Caco-2 (cell line): ENCODE results near the gene ZFP91. TPM values are rescaled to one million over a fixed set of nuclear protein-coding genes. Genes with fewer than 3 reads are reported as not detected.

Experiments used
- BruUV-seq: library from RNA; stranded (reverse); fragments of 400-500 nt; replicated peaks from 2 replicates; lab custom pipeline; 2021; lab: Mats Ljungman, UMichigan
- CTCF ChIA-PET: fragments of 300-600 bp; sonication (Branson Sonifier 250); formaldehyde crosslinking; loops from one replicate; lab custom pipeline; 2022; ENCODE audit warnings: antibody characterized with exemption; lab: Charles Lee
- POLR2A ChIA-PET: fragments of 300-600 bp; sonication (Branson Sonifier 250); formaldehyde crosslinking; loops from one replicate; lab custom pipeline; 2022; ENCODE audit warnings: antibody characterized with exemption; lab: Charles Lee
- DNase-seq, 2 experiments: peaks; one replicate each; pipeline versions ENCODE4 v3.0.0 to v3.0.0-alpha.2; 2020 to 2022
- H3K27me3 ChIP-seq: replicated peaks from 2 replicates; pipeline ENCODE4 v1.6.0; 2011; ENCODE audit warnings: low read length; ENCODE audit not compliant: control insufficient read depth, insufficient read depth
- H3K36me3 ChIP-seq: 2 replicates; pipeline ENCODE4 v1.5.1; 2011; ENCODE audit warnings: low read length; ENCODE audit not compliant: control insufficient read depth, insufficient read depth
- H3K4me1 ChIP-seq: fragments of 250-450 bp; sonication (Bioruptor Pico); 2 replicates; pipeline ENCODE4 v1.5.1; 2020; ENCODE audit warnings: mild to moderate bottlenecking
- H3K4me3 ChIP-seq: 2 replicates; pipeline ENCODE4 v1.5.1; 2011; ENCODE audit warnings: low read depth, mild to moderate bottlenecking, control low read depth, low read length
- H3K9me3 ChIP-seq: fragments of 250-450 bp; sonication (Bioruptor Pico); 2 replicates; pipeline ENCODE4 v1.5.1; 2020; ENCODE audit warnings: mild to moderate bottlenecking, moderate library complexity
- H3K27ac Mint-ChIP-seq: one replicate; pipeline ENCODE4 v1.8.0; 2022; ENCODE audit warnings: mixed read lengths; ENCODE audit not compliant: unreplicated experiment
- H3K27me3 Mint-ChIP-seq: one replicate; pipeline ENCODE4 v1.8.0; 2022; ENCODE audit warnings: mixed read lengths; ENCODE audit not compliant: insufficient read depth, unreplicated experiment
- H3K36me3 Mint-ChIP-seq: one replicate; pipeline ENCODE4 v1.8.0; 2022; ENCODE audit warnings: mild to moderate bottlenecking, mixed read lengths; ENCODE audit not compliant: insufficient read depth, unreplicated experiment
- H3K4me1 Mint-ChIP-seq: one replicate; pipeline ENCODE4 v1.8.0; 2022; ENCODE audit warnings: low read depth, mixed read lengths; ENCODE audit not compliant: unreplicated experiment
- H3K4me3 Mint-ChIP-seq: one replicate; pipeline ENCODE4 v1.8.0; 2022; ENCODE audit warnings: mild to moderate bottlenecking, moderate library complexity, mixed read lengths; ENCODE audit not compliant: unreplicated experiment
- H3K9me3 Mint-ChIP-seq: one replicate; pipeline ENCODE4 v1.8.0; 2022; ENCODE audit warnings: mixed read lengths; ENCODE audit not compliant: unreplicated experiment
- intact Hi-C: fragments of 100-400 bp; cut with micrococcal nuclease; formaldehyde crosslinking; loops from one replicate; pipeline ENCODE4 v1.10.0; 2022; ENCODE audit not compliant: unreplicated experiment
- total RNA-seq: library from RNA; stranded (reverse); gene quantifications from 2 replicates; pipeline ENCODE4 v1.2.3, GENCODE V29; 2022
- TF ChIP-seq, protein P1 (sequence below), 2 experiments: fragments of 200-600 bp in 1 of 2; IDR thresholded peaks; 1 replicate in 1 of 2; 2 replicates in 1 of 2; pipeline versions ENCODE4 v1.5.1 to v1.8.0; 2011 to 2022; ENCODE audit warnings: antibody characterized with exemption in 1 of 2, control low read depth in 1 of 2, inconsistent platforms in 1 of 2, low read depth in 1 of 2, low read length in 1 of 2, mild to moderate bottlenecking in 1 of 2, moderate library complexity in 1 of 2; ENCODE audit not compliant: insufficient read depth in 1 of 2, severe bottlenecking in 1 of 2, unreplicated experiment in 1 of 2

Gene ZFP91
- total RNA-seq, 1 experiment from 2014 or later: 40.6 TPM

DNA sequence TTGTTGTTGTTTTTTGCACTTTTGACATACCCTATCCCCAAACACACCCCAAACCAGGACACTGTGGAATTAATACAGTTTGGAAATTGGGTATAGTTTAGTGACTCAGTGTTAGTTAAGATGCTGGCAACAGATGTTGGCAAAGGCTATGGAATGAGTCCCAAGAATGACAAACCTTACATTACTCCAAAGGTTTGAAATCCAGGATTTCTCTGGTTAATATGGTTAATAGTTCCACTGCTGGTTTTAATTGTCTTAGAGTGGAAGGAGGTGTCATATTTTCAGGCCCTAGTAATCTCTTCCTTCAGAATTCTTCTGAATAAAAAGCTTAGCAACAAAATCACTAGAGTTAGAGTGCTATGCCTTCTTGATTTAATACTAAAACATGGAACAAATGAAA lies 4.0 kb upstream of the ZFP91 start:
- no peaks in the 10 kb centered on the region for H3K4me1 ChIP-seq
- no peaks in the 10 kb centered on the region for H3K27me3 Mint-ChIP-seq
- H3K4me3 ChIP-seq: no peak overlapping the region
- no peaks in the 10 kb centered on the region for H3K36me3 ChIP-seq
- no peaks in the 10 kb centered on the region for H3K9me3 Mint-ChIP-seq
- CTCF ChIA-PET: no interaction called here
- H3K27me3 ChIP-seq: no peaks in the 10 kb centered on the region
- BruUV-seq: no TSS peak
- POLR2A ChIA-PET: no interaction called here
- no peak overlapping the region for H3K4me3 Mint-ChIP-seq
- H3K36me3 Mint-ChIP-seq: peaks cover 23% of the 10 kb centered on the region
- intact Hi-C loops: loop anchor here (5.0 kb wide), 2 partner anchors 582 to 798 kb away; no protein-coding TSS in a partner anchor
- no peaks in the 10 kb centered on the region for H3K4me1 Mint-ChIP-seq
- no peak for DNase-seq
- TF ChIP-seq, protein P1, sequence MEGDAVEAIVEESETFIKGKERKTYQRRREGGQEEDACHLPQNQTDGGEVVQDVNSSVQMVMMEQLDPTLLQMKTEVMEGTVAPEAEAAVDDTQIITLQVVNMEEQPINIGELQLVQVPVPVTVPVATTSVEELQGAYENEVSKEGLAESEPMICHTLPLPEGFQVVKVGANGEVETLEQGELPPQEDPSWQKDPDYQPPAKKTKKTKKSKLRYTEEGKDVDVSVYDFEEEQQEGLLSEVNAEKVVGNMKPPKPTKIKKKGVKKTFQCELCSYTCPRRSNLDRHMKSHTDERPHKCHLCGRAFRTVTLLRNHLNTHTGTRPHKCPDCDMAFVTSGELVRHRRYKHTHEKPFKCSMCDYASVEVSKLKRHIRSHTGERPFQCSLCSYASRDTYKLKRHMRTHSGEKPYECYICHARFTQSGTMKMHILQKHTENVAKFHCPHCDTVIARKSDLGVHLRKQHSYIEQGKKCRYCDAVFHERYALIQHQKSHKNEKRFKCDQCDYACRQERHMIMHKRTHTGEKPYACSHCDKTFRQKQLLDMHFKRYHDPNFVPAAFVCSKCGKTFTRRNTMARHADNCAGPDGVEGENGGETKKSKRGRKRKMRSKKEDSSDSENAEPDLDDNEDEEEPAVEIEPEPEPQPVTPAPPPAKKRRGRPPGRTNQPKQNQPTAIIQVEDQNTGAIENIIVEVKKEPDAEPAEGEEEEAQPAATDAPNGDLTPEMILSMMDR (IDR thresholded peaks at IDR 0.05; ENCODE audit: insufficient read depth in 1 of 2, low read depth in 1 of 2, low read length in 1 of 2, severe bottlenecking in 1 of 2, unreplicated experiment in 1 of 2): no peak
- H3K27ac Mint-ChIP-seq: no peak overlapping the region
- no peaks in the 10 kb centered on the region for H3K9me3 ChIP-seq

DNA sequence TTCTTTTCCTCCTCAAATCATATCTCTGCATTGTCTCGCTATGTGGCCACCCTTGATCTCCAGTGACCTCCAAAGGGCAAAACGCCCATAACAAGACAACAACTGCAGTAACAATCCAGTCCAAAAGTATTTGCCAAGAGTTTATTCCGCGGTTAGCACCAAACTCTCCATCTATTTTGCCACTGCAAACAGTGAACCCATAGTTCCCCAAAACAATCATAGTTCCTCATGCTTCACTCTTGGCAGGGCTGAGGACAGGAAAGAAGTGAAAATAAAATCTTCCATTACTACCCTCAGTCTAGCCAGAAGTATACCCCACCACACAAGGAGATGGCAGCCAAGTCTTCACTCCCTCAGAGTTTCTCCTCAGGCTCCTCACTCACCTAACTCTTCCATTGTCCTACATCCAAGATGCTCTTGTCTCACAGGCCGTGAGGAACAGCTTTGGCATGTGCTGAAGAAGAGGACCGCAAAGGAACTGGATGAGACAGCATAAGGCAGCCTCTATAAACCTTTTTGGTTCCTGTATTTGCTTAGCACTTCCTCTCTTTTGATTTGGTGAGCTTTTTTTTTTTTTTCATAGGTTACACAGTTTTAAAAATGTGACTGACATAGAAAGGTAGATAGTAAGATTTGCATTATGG lies 3.4 kb upstream of the ZFP91 start, which contains the start of gene LPXN:
Gene LPXN (minus strand): TSS at position 480 of the 644 bp plus-strand sequence. CDS start 84 bp downstream, at position 396.
- intact Hi-C loops: loop anchor here (5.0 kb wide), 2 partner anchors 582 to 798 kb away; no protein-coding TSS in a partner anchor
- peak within 1 kb of the TSS; percentile 99 for H3K4me3 Mint-ChIP-seq
- peaks cover 26% of the 10 kb centered on the region for H3K36me3 Mint-ChIP-seq
- ChIA-PET CTCF (interaction anchor here (0.6 to 0.8 kb wide), 2 partner anchors 583 to 1041 kb away, joined by 3 to 4 read pairs; no protein-coding TSS in a partner anchor), POLR2A (no interaction called here)
- H3K4me1 ChIP-seq: no peaks in the 10 kb centered on the region
- peak within 1 kb of the TSS; percentile 99 for H3K27ac Mint-ChIP-seq
- no peaks in the 10 kb centered on the region for H3K27me3 Mint-ChIP-seq
- no TSS peak for BruUV-seq
- TF ChIP-seq, protein P1 (IDR thresholded peaks at IDR 0.05; ENCODE audit: insufficient read depth in 1 of 2, low read depth in 1 of 2, low read length in 1 of 2, severe bottlenecking in 1 of 2, unreplicated experiment in 1 of 2): no peak
- H3K27me3 ChIP-seq: no peaks in the 10 kb centered on the region
- H3K9me3 ChIP-seq: no peaks in the 10 kb centered on the region
- peak within 1 kb of the TSS; percentile 78 for H3K4me3 ChIP-seq
- no peaks in the 10 kb centered on the region for H3K36me3 ChIP-seq
- no peak for DNase-seq
- H3K9me3 Mint-ChIP-seq: no peaks in the 10 kb centered on the region
- no peaks in the 10 kb centered on the region for H3K4me1 Mint-ChIP-seq

DNA sequence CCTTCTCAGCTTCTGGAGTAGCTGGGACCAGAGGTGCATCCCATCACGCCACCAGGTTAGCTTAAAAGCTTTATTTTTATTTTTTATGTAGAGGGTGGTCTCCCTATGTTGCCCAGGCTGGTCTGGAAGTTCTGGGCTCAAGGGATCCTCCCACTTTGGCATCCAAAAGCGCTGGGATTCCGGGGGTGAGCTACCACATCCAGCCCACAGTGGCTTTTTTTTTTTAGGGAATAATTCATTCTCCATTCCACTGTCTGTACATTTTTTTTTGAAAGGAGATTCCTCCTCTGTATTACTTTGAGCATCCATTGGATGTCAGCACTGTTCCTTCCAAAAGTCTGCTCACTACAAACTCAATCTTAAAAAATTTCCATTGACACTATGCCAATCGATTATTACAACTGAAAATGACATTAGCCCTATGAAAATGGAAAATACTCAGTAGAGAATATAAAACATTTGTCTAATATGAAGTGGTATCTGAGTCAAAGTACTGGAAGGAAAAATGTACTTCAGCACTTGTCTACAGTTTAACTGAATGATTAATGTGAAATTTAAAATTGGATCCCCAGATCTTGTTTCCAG lies 1.9 kb upstream of the ZFP91 start:
- no TSS peak for BruUV-seq
- Histone ChIP-seq H3K27me3 (no peaks in the 10 kb centered on the region), H3K9me3 (no peaks in the 10 kb centered on the region), H3K4me1 (no peaks in the 10 kb centered on the region), H3K4me3 (peak overlapping the region; percentile 78), H3K36me3 (no peaks in the 10 kb centered on the region)
- H3K27me3 Mint-ChIP-seq: no peaks in the 10 kb centered on the region
- peaks cover 35% of the 10 kb centered on the region for H3K36me3 Mint-ChIP-seq
- H3K4me3 Mint-ChIP-seq: peak overlapping the region; percentile 99
- no peaks in the 10 kb centered on the region for H3K4me1 Mint-ChIP-seq
- POLR2A ChIA-PET: no interaction called here
- H3K27ac Mint-ChIP-seq: peak overlapping the region; percentile 99
- TF ChIP-seq, protein P1 (IDR thresholded peaks at IDR 0.05; ENCODE audit: insufficient read depth in 1 of 2, low read depth in 1 of 2, low read length in 1 of 2, severe bottlenecking in 1 of 2, unreplicated experiment in 1 of 2): peak; percentile 39 to 44
- H3K9me3 Mint-ChIP-seq: no peaks in the 10 kb centered on the region
- intact Hi-C loops: loop anchor here (1.0 to 5.0 kb wide), 6 partner anchors 41 to 800 kb away; no protein-coding TSS in a partner anchor
- no peak for DNase-seq
- CTCF ChIA-PET: interaction anchor here (0.8 to 2.2 kb wide), 5 partner anchors 9 to 324 kb away, joined by 4 to 11 read pairs (median 8); no protein-coding TSS in a partner anchor
